Kidney glomerular epithelial cell (primary cell): ENCODE data around the gene GJB2.
A peak's percentile ranks its signal among the peaks of the same experiment; 100 is the strongest.

Experiments
- DNase-seq: peaks from one replicate; lab custom pipeline; 2025; lab: John Stamatoyannopoulos, UW

Gene GJB2

DNA sequence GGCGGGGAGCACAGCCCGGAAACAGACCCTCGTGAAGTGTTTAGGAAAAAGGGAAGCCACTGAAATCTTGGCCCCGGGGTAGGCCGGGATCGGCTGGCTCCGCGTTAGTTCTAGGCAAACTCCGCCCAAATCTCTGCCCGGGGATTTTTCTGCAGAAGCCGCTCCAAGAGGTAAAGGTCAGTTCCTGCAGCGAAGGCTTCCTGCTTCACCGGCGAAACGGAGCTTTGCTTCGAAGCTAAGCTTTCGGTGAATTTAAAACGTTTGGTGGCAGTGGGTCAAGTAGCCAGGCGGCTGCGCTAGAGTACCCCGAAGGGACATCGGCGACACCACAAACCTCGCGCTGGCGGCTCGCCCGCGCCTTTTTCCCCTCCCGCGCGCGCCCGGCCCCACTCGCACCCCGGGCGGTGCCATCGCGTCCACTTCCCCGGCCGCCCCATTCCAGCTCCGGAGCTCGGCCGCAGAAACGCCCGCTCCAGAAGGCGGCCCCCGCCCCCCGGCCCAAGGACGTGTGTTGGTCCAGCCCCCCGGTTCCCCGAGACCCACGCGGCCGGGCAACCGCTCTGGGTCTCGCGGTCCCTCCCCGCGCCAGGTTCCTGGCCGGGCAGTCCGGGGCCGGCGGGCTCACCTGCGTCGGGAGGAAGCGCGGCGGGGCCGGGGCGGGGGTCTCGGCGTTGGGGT is 441 bp downstream of the GJB2 start:
- peak; percentile 10 for DNase-seq

DNA sequence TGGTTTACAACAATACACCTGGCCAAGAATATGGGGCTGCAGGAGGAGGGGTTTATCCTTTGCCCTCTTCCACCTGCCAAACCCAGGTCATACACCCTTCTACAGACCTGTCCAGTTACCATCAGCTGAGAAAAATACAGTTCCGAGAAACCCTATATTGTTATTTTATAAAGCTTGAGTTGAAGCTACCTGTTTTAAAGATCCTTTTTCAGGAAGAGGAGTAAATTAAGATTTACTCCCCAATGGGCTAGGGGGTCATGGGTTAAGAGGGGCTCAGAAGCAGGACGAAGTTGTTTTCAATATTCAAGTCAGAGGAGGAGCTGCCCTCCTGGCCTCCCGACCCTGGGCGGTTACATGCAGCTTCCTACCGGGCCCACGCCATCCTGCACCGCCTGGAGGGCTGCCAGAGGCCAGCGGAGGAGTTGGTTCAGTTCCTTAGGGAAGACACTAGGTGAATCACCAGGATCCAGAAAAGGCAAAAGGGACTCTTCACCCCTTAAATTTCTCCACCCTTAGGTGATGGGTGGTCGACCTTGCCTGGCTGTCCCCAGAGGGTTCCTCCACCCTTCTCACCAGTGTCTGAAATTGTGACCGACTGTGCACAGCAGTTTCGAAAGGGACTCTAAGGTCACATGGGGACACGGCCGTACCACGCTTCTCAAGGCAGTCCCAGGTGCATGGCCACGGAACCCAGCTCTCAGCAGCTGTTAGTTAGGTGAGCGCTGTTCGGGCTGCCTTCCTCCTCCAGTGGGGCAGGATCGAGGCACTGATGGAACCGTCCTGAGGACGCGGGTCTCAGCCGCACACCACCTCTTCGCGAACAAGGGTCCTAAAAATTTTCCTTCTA is 1.2 kb downstream of the GJB2 start:
- no peak for DNase-seq

DNA sequence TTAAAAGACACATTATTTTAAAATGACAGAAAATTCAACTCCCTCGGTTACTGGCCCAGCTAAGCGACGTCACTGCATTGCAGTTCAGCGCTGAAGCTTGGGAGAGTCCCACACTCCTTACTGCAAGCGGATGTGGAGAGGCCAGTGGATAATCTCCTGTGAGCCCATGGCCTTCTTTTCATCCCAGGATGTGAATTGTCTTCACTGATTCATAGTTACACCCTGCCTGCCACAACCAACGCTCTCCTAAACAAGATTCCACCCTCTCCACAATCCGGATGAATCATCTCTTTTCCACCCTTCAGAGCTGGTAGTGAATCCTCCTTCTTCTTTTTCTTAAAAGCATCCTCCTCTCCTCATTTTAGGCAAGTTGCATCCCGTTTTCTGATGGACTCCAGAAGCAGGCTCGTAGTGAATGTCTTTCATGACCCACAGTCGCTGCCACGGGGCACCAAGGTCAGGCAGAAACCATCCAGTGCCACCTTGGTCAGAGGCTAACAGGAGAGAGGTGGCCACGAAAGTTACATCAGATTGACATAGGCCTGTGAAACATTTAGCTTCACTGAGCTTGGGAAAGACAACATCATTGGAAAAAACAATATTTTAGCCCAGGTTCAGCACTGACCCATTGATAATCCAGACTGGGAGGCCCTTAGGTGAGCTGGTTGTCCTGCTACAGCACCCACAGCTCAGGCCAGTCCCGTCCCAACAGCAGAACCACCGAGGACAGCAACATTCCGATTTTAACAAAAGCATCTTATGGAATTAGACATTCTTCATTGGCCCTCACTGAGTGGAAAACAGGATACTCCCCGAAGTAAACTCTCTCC is 2.0 kb downstream of the GJB2 start:
- DNase-seq, result peak; percentile 74

DNA sequence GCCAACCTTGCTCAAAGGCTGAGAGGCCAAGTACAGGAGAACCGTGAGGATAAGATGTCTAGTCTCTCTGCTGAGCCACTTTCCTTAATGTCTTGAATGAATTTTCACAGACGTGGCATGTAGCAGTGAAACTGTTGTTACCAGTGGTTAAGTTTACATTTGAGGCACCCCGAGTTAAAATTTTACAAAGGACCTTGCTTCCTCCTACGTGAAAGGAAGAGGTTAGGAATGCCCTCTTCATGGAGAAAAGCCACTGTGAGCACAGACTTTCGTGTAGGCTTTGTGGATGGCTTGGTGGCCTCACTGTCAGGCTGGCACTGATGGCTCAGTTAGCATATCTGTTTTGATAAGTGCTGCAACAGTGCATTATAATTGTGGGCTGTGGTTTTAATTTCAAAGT is 2.7 kb downstream of the GJB2 start:
- DNase-seq, result no peak

DNA sequence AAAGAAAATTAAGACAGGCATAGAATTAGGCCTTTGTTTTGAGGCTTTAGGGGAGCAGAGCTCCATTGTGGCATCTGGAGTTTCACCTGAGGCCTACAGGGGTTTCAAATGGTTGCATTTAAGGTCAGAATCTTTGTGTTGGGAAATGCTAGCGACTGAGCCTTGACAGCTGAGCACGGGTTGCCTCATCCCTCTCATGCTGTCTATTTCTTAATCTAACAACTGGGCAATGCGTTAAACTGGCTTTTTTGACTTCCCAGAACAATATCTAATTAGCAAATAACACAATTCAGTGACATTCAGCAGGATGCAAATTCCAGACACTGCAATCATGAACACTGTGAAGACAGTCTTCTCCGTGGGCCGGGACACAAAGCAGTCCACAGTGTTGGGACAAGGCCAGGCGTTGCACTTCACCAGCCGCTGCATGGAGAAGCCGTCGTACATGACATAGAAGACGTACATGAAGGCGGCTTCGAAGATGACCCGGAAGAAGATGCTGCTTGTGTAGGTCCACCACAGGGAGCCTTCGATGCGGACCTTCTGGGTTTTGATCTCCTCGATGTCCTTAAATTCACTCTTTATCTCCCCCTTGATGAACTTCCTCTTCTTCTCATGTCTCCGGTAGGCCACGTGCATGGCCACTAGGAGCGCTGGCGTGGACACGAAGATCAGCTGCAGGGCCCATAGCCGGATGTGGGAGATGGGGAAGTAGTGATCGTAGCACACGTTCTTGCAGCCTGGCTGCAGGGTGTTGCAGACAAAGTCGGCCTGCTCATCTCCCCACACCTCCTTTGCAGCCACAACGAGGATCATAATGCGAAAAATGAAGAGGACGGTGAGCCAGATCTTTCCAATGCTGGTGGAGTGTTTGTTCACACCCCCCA is 3.8 kb downstream of the GJB2 start:
- DNase-seq, result no peak

DNA sequence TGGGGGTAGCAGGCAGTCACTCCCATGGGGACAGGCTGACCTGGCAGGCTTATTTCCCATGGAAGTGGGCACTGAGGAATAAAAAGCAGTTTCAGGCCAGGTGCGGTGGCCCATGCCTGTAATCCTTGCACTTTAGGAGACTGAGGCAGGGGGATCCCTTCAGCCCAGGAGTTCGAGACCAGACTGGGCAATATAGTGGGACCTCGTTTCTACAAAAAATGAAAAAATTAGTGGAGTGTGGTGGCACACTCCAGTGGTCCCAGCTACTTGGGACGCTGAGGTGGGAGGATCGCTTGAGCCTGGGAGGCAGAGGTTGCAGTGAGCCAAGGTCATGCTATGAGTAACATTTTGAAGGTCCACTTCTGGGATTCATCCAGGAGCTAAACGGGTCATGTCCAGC is 6.0 kb downstream of the GJB2 start:
- DNase-seq, result no peak

DNA sequence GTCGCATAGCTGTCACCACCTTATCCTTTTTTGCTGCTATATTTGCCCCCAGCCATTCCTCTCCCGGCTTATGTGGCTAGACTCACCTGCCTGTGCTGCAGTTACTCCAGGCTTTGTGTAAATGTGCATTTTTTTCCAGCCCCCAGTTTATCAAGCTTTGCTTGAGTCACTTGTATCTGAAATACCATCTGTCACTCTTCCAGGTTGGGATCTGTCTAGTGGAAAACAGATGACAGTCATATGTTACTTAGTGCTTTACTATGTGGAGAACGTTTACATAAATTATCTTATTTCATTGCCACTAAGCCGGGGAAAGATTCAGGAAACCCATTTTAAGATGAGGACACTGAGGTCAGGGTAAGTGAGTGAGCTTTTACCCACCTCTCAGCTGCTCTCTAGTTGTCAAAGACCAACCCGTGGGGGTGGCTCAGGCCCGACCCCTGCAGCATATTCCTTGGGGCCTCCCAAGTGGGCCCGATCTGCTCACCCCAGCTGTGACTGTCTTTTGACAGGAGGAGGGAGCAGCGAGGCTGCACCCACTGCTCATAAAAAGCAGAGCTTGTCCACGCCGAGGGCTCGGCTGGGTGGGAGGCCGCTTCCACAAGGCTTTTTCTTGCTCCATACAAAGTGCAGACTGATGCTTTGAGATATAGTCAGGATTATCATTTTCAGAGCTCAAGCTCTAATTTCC is 7.2 kb downstream of the GJB2 start:
- DNase-seq, result no peak

DNA sequence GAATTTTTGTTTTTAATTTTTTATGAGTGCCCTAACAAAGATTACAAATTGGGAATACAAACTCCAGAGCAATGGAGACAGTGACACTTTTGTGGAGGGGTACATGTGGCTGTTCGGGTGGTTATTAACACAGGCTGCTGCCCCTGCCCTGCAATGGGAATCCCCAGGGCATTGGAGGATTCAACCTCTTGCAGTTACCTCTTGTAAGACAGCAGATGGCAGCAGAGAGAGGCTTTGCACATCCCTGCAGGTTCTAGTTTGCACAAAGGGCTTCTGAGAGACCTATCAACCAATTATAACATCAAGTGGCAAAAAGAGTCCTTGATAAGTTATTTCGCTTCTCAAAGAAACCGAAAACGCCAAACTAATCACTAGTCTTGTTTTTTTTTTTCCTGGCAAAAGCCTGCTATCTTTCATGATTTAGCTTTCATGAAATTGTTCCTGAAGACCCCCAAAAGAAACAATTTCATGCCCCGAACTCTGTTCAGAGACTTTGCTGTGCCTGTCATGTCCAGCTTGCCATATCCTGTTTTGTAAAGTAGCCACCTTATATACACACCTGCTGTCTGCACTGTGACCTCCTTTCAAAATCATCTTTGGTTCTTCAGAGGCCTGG is 10.4 kb downstream of the GJB2 start:
- peak; percentile 56 for DNase-seq

DNA sequence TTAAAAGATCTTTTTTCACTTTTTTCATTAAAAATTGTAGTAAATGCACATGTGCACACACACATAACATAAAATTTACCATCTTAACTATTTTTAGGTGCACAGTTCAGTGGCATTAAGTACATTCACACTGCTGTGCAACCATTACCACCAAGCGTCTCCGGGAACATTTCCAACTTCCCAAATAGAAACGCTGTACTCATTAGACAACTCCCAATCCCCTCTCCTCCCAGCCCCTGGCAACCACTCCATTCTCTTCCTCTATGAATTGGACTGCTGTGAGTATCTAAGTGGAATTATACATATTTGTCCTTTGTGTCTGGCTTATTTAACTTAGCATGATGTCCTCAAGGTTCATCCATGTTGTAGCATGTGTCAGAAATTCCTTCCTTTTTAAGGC is 11.6 kb downstream of the GJB2 start:
- no peak for DNase-seq

DNA sequence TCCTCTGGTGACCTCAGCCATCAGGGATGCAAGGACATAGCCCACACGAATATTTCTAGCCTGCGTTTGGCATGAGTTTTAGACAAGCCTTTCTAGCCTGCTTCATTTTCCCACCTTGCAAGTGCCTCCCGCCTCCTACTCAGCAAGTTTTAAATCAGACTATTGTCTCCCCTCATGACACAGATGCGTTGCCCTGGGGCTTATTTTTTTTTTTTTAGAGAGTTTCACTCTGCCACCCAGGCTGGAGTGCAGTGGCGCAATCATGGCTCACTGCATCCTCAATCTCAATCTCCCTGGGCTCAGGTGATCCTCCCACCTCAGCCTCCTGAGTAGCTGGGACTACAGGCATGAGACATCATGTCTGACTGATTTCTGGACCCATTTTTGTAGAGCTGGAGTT is 14.6 kb downstream of the GJB2 start:
- DNase-seq, result no peak

DNA sequence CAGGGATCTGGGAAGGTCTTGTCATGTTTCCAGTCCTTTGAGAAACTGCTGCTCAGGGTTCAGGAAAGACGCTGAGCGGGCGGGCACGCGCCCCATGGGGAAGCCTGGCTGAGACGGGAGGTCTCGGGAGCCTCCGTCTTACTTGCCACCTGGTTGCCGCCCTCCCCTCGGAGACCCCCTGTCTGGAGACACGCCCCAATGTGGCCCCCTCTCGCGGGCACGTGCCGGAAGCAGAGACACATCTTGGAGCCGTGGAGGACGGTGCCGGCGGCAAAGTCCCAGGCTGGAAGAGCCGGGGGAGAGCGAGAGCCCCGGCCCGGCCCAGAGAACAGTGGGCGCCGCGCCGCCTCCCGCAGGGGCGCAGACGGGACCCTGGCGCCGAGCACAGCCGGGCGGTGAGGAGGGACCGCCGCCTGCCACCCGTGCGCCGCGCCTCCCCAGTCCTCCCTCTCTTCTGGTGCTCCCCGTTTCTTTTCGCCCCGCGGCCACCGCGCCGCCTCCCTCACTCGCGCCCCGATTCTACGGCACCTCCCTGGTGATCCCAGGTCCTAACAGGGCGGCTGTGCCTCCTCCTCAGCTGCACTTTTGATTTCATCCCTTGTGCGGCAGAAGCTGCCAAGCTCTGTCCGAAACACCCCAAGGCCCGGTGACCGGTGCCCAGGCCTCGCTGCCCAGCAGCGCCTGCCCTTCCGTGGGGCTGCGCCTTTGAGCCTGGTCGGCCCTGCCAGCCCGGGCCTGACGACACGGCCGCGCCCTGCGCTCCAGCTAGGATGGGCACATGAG is 15.5 kb downstream of the GJB2 start:
- no peak for DNase-seq

DNA sequence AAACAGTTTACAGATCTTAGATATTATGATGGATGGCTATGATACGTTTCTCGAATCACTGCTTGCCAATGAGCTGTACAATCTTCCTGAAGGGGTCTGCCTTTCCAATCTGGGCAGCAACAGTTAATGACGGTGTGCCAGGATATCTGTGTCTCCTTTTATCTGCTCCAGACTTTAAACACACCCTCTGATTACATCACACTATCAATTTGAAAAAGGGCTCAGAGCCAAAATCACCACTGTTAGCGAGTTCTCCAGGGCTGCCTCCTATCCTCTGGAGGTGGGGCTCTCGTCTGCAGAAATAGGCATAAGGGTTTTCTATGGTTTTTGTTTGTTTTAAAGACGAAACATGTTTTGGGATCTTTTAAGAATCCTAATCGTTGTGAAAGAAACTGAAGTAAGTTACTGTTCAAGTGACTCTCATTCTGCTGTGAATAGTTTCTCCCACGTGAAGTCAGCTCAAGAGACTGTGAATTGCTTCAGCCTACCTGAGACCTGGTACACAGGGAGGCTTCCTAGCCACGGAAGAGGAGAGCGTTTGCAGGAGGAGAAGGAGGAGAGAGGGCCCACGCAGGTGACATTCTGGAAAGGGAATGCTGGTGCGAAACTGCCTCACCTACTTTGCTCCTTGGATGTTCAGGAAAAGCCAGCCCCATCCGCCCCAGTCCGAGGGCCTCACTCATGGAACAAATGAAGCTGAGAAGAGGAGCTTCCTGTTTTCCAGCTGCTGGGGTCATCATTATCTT is 16.7 kb downstream of the GJB2 start:
- no peak for DNase-seq

DNA sequence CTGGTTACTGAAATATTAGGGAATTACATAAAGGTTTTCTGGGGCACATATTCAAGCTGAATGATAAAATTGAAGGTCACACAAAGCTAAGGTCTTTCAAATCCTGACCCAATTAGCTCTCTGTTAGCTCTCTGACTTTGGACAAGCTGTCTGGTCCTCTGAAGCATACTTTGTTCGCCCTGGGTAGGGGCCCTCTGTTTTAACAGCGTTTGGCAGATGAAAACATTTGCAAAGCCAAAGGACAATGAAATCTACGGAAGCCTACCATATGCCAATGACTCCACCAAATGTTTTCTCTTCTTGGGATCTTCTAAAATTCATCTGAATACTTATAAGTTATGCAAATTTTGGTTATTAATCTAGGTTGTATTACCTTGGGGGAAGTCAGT is 17.3 kb downstream of the GJB2 start:
- no peak for DNase-seq

DNA sequence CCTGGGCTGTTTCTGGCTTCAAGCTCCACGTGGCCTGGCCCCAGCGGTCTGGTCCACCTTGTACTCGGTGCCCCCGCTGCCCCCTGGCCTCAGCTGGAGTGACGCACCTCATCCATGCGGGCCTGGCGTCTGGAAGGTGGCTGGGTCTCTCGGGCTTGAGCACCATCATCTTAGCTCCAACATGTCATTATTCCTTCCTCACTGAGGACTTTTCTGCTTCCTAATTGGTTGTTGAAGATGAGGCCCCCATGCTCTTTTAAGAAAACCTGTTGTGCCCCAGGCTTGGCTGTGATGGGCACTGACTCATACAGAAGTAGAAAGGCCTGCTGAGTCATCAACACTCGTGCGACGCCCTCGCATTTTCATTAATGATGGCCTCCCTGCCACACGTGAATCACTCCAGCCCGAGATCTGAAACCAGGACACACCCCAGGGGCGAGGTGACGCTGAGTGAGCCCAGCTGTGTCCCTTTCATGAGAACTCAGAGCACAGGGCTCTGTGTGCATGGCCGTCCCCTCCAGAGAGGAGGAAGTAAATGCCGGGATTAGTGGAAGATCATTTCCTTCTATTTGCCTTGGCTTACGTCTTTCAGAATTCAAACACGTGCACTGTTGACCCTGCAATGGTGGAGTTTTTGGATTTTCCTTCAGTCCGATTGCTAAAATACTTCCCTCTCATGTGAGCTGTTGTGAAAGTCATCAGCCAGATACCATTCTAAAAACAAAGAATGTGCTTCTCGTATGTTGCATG is 17.9 kb downstream of the GJB2 start:
- peak; percentile 77 for DNase-seq

DNA sequence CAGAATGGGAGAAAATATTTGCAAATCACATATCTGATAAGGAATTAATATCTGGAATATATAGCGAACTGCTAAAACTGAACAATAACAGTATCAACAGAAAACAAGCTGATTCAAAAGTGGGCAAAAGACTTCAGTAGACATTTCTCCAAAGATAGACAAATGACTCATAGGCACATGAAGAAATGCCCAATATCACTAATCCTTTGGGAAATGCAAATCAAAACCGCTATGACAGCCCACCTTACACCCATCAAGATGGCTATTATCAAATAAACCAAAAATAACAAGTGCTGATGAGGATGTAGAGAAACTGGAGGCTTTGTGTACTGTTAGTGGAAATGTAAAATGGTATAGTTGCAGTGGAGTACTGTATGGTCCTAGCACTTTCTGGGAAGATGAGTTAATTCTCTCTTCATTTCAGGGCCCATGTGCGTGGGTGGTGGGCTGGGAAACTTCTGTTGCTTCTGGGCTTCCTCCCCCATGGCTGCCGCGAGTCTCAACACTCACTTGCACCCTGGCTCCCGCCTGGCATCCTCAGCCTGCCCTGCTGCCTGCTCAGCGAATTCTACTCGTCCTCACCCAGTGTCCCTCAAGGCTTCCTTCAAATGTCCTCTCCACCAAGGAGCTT is 19.5 kb downstream of the GJB2 start:
- no peak for DNase-seq

DNA sequence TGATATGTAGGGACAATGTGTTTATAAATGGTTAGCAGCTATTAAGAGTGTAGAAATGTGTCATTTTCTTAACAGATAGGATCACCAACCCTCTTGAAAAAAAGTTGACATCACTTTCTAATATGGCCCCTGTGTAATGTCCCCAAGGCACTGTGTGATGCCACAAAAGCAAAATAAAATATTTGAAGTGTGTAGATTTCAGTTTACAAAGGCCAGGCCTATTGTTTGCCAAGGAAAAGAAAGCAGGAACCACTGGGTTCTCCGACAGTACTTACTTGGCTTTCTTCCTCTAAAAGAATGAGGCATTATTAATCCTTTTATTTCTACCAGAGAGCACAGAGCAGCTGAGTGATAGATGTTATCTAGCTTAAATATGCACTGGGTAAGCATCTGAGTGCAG is 21.4 kb downstream of the GJB2 start:
- DNase-seq, result no peak

DNA sequence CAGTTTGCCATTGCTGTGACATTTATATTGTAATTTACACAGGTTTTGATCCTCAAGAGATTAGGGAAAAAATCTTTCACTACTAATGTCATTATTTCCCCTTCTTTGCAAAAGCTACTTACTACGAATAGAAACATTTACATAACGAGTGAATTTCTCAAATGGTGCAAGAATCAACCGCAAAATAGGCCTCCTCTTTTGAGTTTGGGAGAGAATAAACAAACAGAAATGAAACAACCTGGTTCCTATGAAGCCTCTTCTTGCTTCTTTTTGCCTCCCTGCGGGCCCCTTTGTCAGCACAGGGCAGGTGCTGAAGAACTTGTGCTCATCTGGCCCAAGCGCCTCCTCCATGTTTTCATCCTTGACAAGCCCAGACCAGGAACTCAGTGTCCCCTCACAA is 21.8 kb downstream of the GJB2 start:
- no peak for DNase-seq

DNA sequence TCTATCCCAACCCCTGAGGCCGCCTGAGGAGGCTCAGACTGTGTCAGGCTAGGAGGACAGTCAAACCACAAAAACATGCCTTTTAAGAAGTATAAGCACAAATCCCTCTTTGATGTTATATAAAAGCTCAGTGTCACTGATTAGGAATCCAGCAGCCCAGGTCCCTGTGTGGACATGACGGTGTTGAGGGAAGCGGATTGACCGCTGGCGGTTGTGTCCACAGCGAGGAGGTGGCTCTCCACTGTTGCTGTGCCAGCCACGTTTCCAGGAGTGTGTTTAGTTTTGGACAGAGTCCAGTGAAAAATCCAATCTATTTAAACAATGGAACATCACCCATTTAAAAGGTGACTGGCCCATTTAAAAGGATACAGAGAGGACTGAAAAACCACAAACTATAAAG is 24.3 kb downstream of the GJB2 start:
- DNase-seq, result no peak
